ENCODE measurements around the gene S100A5.
A peak's percentile ranks its signal among the peaks of the same experiment; 100 is the strongest.

GRCh38 chr1:153513023-153513422, 27.7 kb downstream of the S100A5 start:
- TF ChIP-seq POLR2A (IDR thresholded peaks at IDR 0.05), result no peak
- TF ChIP-seq CTCF (IDR thresholded peaks at IDR 0.05), result peak in 3 of 12 donors; percentile 8 to 14 (median 10)

All from heart left ventricle (tissue), 13 donors.